KG1 (cell line): Measurements from ENCODE around the gene STRA8.

Experiments used
- DNase-seq: peaks from one replicate; lab custom pipeline; 2025; lab: John Stamatoyannopoulos, UW

Gene STRA8

DNA sequence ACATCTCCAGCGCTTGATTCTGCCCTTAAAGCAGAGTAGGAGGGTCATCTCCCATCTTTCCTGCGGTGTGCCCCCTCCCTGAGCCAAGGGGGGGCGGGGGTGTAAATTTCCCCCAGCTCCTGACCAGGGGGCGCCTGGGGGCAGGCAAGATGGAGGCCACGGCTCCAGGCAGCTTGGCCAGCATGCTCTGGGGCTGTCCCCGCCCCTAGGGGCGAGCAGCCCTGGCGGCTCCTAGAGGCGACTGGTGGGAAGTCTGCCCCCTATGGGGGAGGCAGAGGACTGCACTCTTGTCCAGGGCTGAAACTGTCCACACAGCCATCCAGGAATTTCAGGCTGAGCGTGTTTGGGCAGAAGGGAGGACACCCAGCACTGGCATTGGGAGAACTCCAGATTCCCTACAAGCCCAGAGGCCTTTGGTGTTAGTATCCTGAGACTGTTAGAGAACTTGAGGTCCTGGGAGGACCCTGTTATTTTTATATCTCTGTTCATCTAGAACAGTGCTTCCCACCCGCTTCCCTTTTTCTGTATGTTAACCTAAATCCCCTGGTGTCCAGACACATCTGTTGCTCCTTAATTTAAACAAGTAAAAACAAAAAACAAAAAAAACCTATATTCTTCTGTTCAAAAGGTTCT is 4.6 kb downstream of the STRA8 start:
- no peak for DNase-seq

DNA sequence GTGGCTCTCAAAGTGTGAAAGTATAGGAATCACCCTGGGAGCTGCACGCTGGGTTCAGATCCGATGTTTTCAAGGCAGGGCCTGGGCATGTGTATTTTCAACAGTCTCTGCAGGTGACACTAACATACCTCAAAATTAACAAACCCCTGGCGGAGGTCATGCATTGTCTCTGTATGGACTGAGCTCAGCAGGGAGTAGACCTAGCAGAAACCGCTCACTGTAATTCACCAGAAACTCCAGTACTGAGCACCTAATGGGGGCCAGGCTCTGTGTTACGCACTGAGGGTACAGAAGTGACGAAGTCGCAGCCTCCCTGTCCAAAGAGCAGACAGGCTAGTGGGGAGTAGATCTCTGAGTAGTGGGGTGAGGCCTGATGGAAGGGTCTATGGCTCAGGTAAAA is 5.6 kb downstream of the STRA8 start:
- DNase-seq, result no peak

DNA sequence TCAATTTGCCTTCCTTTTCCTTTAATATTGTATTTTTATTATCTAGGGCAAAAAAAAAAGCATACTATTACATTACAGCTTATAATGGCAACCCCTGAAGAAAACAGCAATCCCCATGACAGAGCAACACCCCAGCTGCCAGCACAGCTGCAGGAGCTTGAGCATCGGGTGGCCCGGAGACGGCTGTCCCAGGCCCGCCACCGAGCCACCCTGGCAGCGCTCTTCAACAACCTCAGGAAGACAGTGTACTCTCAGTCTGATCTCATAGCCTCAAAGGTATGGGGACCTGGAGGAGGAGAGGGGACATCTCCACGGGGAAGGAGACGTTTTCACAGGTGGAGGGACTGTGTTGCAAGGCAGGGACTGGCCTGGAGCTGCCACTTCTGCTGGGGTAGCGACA is 6.8 kb downstream of the STRA8 start:
- no peak for DNase-seq

DNA sequence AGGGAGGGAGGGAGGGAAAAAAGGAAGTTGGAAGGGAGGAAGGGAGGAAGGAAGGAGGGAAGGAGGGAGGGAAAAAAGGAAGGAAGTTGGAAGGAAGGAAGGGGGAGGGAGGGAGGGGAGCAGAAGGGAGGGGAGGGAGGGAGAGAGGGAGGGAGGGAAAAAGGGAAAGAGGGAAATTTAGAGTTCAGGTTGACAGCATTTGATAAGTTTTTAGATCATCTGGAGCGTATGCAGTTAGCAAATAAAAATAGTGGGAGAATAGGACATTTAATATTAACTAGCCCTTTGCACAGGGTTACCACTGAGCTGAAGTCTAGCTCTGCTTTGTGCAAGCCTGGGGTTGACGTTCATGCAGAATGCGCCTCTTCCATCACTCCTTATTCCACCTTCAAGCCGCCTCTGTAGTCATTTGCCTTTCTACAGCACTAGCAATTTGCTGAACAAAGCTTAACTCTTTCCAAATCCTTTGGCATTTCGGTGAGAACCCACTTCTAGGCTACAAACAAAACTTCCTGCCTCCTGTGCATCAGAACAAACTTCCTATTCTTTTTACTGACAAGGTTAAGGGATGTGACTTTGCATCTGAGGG is 8.6 kb downstream of the STRA8 start:
- DNase-seq, result no peak

DNA sequence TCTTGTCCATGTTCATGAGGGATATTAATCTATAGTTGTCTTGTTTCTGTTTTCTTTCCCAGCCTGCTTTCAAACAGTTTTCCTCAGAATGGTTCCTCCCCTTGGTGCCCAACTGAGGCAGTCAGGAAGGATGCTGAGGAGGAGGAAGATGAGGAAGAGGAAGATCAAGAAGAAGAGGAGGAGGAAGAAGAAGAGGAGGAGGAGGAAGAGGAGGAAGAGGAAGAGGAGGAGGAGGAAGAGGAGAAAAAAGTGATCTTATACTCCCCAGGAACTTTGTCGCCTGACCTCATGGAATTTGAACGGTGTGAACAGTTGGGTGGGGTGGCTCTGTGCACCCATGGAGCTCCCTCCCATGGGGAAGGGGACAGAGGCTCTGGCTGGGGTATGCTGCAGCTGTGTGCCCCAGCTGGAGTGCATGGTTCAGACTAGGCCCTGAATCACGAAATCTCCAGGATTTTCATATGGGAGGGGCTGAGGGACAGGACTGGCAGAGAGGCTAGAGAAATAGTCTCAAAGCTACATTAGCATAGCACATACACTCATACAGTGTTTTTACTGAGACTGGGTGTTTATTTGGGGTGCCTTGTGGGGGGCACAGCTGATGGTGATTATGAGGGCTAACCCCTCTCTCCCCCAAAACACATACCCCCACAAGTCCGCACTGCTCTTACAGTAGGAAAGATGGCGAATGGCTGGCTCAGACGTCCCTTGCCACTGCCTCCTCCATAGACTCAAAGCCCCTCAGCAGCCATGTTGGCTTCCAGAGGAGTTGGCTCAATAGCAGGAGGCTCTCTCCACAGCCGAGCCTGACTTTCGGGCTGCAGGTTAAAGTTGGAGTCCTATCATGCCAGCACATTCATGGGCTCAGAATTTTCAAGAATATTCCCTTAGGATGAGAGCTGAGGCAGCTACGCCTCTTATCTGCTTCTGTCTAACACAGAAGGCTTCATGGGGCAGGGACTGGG is 11.9 kb downstream of the STRA8 start:
- DNase-seq, result no peak

DNA sequence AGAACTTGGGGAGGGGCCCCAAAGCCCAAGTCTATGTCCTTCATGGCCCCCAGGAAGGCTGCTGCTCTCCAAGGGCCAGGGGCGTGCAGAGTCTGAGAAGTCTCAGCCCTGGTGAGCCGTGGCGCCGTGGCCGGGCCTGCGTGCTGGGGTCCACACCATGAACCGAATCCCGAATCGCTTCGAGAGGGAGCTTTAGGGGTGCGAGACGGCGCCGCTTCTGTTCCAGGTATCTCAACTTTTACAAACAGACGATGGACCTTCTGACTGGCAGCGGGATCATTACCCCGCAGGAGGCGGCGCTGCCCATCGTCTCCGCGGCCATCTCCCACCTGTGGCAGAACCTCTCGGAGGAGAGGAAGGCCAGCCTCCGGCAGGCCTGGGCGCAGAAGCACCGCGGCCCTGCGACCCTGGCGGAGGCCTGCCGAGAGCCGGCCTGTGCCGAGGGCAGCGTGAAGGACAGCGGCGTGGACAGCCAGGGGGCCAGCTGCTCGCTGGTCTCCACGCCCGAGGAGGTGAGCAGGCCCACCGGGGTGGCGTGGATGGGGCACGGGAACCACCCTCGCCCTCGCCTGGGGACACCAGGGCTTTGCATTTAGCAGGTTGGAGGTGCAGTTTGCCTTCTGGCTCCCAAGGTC is 12.7 kb downstream of the STRA8 start:
- no peak for DNase-seq

DNA sequence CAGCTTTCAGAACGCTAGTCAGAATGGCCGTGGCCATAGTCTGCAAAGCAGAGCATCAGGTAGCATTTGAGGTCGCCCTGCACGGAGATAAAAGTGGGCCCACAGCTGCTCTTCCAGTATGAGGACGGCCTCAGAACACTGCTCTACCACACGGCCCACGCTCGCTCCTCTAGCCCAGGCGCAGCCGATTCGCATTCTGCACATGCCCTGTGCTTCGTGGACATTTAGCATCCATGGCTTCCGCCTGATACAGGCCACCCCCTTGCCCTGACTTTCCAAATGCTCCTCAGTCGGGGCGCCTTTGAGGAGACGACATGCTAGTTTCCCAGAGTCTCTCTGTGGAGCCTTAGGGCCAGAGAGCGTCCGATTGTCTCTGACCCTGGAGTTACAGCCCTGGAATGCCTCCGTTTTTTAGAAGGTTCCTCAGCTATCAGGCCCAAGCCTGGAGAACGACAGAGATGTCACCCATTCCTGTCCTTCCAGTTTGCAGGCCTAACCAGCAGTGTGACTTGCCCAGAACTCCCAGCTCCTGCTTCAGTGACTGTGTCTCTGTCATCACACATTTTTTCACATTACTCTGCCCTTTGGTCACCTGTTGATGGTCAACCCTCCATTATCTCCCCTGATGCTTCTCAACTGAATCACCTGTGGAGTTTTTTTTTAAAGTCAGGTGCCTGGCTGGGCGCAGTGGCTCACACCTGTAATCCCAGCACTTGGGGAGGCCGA is 14.3 kb downstream of the STRA8 start:
- no peak for DNase-seq

DNA sequence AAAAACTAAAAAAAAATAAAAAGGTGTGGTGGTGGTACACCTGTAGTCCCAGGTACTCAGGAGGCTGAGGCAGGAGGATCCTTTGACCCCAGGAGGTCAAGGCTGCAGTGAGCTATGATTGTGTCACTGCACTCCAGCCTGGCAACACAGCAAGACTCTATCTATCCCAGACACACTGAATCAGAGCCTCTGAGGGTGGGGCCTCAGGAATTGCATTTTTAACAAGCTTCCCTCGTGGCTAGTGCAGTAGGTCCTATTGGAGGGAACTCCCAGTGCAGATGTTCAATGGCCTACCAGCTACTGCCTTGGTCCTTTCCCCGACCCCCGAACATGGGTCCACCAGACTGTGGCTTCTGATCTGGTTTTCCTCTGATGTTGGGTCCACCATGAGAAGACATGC is 14.9 kb downstream of the STRA8 start:
- DNase-seq, result no peak

DNA sequence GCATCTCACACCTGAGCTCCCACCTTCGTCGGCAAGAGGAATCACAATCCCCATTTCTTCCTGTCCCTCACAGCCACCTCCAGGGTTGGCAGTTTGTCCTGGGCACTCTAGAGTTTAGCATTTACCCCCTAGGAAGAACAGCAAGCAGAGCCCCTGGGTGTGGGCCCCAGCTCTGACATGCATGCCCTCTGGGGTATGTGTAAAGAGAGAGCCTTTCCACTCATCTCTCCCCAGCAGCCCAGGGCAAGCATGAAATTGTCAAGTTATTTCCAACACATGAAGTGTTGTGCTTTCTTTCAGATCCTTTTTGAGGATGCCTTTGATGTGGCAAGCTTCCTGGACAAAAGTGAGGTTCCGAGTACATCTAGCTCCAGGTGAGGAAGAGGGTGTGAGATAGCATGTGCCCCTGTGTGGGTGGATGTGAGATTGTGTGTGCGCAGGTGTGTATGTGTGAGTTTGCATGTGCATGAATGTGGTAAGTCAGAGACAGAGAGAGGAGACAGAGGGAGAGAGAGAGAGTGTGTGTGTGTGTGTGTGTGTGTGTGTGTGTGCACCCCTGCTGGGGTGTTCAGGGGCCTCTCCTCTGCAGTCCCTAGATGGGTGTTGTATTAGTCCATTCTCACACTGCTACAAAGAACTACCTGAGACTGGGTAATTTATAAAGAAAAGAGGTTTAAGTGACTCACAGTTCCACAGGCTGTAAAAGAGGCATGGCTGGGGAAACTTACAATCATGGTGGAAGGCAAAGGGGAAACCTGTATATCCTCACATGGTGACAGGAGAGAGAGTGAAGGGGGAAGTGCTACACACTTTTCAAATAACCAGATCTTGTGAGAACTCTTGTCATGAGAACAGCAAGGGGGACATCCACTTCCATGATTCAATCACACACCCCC is 18.1 kb downstream of the STRA8 start:
- DNase-seq, result no peak

DNA sequence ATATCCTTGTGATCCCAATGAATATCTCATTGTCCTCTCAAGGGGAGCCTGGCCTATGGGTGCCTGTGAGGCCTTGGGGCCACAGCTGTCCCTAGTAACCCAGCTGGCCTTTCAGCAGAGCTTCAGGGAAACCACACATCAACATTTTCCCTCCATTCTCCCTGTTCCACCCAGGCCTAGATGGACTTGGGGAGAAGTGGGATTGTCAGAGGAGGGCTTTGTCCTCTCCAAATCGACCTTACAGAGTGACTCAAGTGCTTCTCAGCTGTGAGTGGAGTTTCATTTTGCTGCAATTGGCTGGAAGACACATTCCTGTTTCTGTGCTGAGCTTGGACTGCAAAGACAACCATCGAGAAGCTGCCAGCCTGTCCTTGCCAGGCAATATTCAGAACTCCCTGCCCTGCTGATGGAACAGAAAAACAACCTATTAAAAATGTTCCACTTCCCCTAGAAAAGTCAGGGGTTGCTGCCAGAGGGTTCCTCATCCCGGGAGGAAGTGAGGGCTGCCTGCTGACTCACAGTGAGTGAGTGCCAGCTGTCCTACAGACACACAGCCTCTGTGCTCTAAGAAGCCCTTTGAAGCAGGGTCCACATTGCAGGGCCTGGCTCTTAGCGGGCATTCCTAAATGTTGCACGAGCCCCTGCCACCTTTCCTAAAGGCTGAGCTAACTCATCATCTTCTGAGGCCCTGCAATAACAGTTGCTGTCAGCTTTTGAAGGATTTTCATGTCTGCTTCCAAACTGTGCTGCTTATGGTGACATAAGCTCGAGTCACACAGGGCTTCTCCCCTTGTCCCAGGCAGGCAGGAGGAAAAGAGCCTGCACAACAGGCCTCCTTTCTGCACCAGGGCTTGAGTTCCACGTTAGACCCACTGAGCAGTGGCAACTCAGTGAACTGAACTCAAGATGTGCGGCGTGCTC is 20.5 kb downstream of the STRA8 start:
- DNase-seq, result no peak

DNA sequence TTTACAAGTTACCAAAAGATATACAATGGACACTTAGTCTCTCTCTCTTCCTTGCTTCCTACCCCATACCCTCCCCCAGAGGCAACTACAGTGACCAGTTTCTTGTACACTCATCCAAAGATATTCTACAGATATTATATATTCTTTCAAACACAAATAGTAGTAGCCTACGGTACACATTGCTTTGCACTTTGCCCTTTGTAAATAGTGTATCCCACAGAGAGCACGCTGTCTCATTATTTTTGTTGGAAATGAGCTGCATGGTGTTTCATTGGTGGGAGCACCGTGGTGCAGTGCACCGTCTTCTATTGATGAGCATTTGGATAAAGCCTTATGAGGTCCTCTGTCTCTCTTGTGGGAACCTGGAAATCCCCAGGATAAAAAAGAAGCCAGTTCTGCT is 24.2 kb downstream of the STRA8 start:
- DNase-seq, result no peak

DNA sequence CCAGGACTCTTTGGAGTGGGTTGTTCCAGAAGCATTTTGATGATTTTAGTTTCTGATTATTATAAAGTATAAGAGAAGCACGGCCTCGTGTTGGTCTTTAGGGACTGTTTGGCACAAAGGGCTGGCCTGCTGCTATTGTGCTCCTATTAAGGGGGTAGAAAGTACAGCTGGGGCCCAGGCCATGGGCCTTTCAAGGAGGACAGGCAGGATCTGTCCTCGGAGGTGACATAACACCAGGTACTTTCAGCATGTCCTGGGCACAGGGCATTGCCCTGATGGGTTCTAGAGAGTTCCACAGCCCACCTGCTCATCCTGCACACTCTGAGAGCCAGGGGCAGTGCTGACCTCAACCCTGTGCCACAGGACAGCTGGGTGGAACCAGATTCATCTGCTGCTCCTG is 24.9 kb downstream of the STRA8 start:
- DNase-seq, result no peak

DNA sequence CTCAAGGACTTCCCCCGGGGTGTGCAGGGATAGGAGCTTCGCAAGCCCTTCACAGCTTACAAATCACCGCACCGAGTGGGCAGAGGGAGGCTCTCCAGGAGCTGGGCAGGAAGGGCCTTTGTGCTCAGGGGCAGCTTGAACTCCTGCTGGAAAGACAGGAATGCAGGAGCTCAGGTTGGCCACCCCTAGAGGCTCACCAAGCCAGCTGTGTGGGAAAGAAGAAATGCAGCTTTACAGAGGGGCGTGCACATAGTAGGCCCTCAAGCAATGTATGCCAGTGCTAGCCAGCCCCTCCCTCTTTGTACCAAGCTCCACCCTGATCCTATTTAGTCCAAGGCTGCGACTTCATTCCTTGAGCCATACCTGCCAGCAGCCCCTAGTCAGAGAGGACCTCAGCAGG is 26.1 kb downstream of the STRA8 start:
- DNase-seq, result no peak

DNA sequence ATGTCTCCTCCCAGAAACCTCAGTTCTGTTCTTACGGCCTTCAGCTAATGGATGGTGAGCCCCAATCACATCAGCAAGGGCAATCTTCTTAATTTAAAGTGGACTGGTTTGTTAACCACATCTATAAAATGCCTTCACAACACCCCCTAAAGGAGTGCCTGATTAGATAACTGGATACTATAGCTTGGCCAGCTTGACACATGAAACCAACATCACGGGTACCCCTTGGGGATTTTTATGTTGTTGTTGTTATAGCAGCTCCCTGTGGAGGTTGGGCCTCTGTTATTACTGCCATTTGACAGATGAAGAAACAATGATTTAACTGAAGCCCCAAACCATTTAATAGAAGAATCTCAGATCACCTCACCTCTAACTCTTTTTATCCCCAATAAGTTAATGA is 26.8 kb downstream of the STRA8 start:
- DNase-seq, result no peak

DNA sequence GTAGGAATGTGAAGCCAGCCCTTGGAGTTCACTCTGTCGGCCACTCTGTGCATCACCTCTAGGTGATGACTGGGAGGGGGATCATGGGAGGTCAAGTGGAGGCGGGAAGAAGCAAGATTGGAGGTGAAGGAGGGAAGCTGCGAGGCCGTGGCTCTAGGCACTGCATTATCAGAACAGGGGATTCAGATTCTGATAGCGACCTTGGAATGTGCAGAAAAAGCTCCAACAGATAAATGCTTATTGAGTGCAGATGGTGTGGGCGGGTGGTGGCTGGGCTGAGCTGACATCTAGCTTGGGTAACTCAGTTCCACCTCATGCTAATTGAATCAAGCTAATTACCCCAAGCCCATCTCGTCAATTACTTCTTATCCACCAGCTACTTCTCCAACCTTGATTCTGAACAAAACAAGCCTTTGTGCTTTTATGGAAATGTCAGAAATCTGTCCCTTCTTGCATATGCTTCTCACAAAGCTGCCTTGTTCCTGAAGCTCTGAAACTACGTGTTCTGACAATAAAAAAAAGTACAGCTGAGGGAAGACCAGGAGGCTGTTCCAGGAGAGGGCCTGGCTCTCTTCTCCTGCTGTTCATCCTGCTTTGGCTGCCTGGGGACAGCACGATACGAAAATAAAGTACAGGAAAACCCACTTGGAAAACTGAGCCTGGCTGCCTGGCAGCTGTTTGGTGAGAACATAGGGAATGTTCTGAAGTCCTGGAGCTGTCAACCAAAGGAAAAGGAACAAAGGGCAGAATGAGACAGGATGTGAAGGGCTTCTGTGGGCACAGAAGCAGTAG is 27.5 kb downstream of the STRA8 start:
- no peak for DNase-seq

DNA sequence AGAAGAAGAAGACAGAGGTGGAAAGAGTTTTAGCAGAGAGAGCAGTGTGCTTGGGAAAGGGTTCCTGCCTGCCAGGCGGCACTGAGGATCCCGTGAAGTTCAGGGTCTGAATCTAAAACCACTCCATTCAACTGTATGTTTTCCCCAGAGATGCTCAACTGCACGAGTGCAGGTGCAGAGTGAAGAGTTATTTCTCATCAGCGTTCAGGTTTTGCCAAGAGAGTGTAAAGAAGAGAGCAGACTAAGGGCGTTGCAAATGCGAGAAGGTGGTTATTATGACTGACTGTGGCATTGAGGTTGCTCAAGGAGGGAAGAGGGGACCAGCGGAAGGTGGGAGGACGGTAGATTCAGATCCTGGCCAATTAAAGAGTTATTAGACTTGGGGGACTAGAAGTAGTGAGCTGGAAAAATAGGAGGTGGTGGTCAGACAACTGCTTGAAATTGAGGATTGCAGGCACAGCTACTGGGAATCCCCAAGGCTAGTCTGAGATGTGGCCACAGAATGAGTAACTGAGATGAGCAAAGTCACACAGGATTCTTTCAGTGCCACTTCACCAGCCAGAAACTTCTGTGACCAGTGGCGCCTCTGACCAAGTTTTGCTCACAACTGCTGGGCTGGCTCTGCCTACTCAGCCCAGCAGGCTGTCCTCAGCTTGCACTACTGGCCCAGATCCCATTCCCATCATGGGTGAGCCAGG is 29.1 kb downstream of the STRA8 start:
- DNase-seq, result no peak

DNA sequence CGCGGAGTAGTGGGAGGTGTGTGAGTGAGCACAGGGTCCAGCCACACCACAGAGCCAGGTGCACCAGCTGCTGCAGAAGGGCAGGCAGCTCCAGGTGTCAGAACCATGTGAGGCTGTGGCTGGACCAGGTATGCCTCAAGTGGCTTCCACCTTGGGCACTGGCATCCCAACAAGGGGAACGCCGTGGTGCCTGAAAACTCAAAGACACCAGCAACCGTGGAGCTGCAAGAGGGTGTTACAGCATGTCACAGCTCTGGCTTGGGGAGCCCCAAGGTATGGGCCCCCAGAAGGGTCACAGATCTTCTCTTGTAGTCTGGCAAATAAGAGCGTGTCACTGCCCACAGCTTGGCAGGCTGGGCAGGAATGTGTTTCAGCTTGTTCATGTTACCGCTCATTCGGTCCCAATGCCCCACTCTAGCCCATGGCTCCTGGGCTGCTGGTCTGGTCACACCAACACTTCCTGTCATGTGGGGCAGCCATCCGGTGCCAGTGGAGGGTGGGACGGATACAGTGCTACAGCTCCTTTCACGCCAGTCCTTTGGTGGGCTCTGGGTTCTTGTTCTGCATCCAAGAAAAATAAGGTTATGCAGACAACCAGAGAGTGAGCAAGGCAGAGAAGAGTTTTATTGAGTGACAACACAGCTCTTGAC is 29.8 kb downstream of the STRA8 start:
- DNase-seq, result no peak

DNA sequence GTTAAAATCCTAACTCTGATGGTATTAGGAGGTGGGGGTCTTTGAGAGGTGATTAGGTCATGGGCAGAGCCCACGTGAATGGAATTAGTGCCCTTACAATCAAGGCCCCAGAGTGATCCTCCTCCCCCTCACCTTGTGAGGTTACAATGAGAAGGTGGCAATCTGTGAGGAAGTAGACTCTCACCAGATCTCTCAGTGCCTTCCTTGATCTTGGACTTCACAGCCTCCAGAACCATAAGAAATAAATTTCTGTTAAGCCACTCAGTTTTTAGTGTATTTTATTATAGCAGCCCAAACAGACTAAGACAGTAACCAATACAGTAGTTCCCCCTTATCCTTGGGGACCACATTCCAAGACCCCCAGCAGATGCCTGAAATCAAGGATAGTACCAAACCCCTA is 32.0 kb downstream of the STRA8 start:
- DNase-seq, result no peak
